Activated T-cell treated with anti-CD3 and anti-CD28 coated beads for 24 hours (primary cell): ENCODE results near the gene MPRIP.

Experiments
- DNase-seq: peaks from one replicate; pipeline ENCODE4 v3.0.0-alpha.2; 2020; ENCODE audit warnings: low read depth

MPRIP gene

GRCh38 chr17:17088541-17089525 lies 46.6 kb downstream of the MPRIP start:
- DNase-seq, result no peak

- DNase-seq, result no peak
Observed at GRCh38 chr17:17089796-17090641, 47.8 kb downstream of the MPRIP start.

- no peak for DNase-seq
Observed at GRCh38 chr17:17090642-17091103, 48.4 kb downstream of the MPRIP start.

GRCh38 chr17:17091276-17091675 lies 49.0 kb downstream of the MPRIP start:
- no peak for DNase-seq

DNA sequence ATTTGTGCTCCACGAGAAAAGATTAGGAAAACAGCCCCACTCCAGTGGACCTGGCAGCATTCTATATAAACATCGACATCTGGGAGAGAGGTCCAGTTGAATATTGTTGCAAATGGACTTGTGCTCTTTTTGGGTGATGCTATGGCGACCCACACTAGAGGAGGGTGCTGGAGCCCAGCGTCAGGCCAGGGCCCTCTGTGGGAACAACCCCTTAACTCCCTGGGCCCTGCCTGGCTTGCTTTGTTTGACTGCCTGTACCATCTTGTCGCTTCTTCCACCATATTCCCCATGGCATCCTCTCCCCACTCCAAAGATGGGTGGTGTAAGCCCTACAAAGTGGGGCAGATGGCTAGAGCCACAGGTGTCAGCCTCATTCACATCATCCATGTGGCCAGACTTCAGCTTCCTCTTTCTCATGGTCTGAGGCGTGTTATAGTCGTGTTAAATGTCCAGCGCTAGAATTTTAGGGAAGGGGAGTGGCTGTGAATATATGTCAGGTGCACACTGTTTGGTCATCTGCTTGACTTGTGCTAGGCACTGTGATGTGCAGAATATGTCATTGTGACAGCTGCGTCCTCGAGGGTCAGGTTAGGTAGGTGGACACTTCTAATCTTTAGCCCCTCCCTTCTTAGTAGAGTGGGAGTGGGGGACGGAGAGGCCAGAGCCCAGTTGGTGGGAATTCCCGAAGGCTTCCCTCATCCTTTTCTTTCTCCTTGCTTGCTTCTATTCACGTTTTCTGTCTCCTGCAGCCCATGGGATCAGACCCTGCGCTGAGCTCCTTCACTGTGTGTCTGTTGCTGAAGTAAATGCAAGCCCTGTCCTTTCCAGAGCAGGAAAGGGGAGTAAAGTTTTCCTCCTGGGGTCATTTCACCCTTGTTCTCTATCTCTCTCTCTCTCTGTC lies 49.8 kb downstream of the MPRIP start:
- no peak for DNase-seq

DNA sequence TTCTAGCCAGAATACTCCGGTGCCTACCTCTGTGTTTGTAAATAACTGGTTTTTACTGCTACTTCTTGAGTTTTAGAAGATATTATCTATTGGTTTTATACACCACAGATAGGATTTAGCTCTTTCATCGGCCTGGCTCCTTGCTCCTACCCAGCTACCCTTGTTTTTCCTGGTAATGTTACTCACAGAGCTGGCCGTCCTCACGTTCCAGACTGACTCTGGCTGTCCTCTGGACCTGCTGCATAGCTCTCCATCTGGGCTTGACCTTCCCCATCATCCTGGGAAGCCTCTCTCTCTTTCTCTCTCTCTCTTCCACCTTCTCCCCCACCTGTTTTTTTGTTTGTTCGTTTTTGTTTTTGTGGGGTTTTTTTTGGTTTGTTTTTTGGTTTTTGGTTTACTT lies 51.5 kb downstream of the MPRIP start:
- DNase-seq, result no peak

DNA sequence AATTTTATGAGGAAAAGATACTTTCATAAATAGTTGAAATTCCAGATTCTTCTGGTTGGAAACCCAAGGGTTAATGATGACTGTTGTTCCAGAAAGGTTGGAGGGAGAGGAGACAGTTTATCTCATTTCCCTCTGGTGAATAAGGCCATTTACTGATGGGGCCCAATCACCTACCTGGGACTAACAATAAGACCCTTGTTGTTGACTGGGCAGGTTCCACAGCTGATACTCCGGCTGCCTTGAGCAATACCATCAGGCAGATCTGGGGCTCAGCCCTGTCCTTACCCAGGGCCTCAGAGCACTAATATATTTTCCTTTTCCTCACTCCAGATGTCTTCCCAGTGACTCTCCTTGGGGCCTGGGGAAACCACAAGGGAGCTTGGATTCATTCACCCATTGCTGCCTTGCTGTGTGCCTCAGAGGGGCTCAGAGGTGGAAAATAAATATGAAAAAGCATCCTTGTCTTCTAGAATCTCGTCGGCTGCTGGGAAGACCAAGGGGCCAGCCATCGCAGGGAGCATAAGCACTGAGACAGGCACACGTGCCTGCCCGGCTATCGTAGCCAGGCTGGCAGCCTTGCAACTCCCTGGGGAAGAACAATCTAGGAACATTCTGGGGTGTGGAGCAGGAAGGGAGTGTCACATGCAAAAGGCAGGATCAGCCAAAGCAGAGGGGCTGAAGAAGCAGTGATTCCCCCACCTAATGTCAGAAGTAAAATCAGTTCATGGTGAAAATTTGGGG lies 54.4 kb downstream of the MPRIP start:
- no peak for DNase-seq

DNA sequence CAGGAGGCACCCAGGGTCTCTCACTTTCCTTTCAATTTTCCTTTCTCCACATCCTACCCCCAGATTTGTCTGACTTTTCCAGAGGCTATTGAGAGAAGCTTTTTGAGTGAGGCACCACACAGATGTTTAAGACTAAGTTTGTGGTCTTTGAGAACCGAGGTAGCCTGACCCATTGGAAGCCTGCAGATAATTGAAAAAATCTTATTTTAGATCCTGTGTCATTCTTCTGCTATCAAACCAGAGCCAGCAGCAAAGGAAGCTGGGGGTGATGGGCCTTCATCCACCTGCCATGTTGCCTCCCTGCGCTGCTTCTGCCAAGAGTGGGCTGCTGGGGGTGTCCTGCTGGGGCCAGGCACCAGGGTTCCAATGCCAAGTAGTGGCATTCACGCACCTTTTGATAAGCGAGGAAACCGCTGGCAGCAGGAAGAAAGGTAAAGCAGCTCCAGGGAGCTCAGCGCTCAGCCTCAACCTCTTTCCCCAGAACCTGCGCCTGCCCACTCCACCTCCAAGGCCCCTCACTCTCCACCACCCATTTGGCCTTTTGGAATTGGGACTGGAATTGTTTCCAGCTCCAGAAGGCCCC lies 55.6 kb downstream of the MPRIP start:
- DNase-seq, result no peak

- no peak for DNase-seq
Observed at GRCh38 chr17:17098551-17099179, 56.4 kb downstream of the MPRIP start.

DNA sequence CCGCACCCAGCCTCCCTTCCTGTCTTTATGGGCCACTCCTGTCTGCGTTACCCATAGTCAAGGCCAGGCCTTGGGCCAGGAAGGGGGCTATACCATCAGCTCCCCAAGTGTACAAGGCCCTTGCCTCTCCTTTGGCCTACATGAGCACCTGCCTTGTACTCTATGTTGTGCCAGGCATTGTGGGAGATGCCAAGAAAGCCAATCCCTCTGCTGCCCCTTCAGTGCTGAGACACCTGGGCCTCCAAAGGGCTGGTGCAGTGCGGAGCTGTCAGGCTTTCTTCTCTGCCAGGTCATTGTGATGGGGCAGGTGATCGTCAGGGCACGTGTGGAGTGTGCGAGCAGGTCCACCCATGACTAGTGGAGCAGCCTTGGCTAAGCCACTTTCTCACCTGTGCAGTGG lies 59.9 kb downstream of the MPRIP start:
- DNase-seq, result no peak

GRCh38 chr17:17103160-17103559 lies 60.9 kb downstream of the MPRIP start:
- DNase-seq, result no peak

GRCh38 chr17:17104036-17104435 lies 61.8 kb downstream of the MPRIP start:
- DNase-seq, result no peak

DNA sequence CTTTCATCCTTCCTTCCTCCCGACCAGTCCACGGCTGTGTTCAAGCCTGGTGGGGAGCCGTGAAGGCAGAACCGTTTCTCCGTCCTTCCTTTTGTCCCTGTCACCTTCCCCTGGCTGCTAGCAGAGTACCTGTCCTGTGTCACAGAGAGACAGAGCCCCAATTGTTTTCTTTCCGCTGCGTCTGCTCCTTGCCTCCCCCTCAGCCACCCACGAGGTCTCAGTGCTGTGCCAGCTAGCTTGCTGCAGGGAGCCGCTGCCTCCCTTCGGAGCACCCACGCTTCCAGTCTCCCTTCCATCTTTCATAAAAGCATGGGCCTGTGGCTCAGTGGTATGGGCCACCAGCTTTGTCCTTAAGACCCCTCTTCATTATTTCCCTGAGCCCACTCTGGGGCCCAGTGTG lies 62.2 kb downstream of the MPRIP start:
- DNase-seq, result no peak

DNA sequence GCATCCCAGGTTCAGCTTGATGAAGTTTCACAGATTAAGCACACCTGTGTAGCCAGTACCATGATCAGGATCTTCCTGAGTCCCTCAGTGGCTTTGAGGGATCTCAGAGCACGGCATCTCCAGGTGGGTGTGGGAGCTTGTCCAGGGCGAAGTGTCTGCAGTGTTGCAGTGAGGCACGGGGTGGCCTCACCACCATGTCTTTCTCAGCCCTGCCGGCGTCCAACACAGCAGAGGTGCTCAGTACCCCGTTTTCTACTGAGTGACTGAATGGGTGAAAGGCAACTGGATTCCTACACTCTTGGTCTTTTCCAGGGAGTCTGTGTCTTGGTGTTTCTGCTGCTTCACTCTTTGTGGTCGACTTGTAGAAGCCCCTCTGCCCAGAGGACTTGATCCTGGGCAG lies 63.7 kb downstream of the MPRIP start:
- no peak for DNase-seq

GRCh38 chr17:17106756-17107155 lies 64.5 kb downstream of the MPRIP start:
- DNase-seq, result no peak

DNA sequence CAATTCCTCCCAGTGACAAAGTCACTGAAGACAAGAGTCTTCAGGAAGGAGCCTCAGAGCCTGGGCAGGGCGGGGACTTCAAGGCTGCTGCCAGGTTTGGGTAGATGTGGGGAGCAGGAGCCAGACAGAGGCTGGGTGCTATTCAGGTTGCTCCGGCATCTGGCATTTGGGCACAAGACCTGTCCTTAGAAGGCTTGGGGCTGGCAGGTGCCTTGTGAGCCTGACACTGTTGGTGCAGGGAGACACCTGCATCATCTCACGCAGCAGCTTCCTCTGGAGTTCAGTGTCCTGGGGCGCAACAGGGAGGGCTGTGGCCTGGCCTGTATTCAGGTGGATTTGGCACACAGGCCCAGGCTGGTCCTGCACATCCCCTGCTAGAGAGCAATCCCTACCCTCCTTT lies 65.0 kb downstream of the MPRIP start:
- no peak for DNase-seq

DNA sequence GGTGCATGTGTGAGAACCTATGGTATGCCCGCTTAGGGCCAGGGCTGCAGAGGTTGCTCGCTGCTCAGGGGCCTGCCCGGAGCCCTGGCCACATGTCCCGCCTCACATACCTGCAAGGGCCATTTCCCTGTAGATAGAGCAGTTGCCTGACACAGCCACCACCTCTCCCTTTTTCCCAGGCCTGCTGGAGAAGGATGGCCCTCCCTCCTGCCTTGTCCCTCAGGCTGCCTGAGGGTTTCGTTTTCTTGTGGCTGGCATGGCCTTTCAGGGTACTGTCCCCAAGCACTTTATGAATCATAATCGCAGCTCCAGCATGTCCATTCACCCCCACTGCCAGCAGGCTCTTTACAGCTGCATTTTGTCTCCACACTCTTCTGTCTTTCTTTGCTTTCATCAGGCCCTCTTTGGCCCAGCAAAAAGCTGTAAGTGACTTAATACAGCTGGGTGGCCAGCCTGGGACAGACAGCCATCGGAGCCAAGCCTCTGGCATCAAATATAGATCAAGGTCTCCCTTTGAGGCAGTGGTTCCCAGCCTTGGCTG lies 65.7 kb downstream of the MPRIP start:
- no peak for DNase-seq

DNA sequence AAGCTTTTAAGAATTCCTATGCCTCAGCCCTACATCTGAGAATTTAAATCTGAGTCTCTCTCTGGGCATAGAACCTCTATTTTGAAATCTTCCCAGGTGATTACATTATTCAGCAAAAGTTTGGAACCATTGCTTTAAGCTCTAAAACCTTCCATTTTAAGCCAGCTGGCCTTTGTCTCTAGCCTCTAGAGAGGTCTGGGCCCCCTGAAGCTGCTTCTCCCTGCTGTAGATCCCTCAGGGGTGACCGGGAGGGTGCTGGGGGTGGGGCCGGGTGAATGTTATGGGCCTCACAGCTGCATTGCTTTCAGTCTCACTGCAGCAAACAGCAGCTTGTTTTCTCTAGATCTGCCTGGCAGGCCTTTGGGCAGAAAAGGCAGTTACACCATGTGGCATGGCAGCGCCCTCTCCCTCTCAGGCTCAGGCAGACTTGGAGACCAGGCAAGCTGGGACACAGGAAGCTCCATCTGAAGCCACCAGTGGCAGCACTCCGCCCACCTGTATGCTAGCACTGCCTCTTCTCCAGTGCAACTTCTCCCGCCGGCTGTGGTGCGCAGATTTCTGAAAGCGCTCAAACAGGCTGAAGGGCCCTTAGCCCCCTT lies 66.3 kb downstream of the MPRIP start:
- DNase-seq, result no peak

GRCh38 chr17:17109256-17109655 lies 67.0 kb downstream of the MPRIP start:
- DNase-seq, result no peak

- DNase-seq, result no peak
Observed at GRCh38 chr17:17109907-17110306, 67.7 kb downstream of the MPRIP start.
